ENCODE results near the gene ALOX12B.
"Not testable (repeated sequence)": the region's sequence is repeated elsewhere in the genome, so short reads cannot be mapped to it uniquely, and the experiment has no call there.

Gene ALOX12B

GRCh38 chr17:8048736-8049135, 38.8 kb downstream of the ALOX12B start:
- H3K27ac ChIP-seq: no peak overlapping the region
- DNase-seq (ENCODE audit: low read depth, low spot score): no peak

GRCh38 chr17:8048236-8048635, 39.3 kb downstream of the ALOX12B start:
- no peak overlapping the region for H3K27ac ChIP-seq
- no peak for DNase-seq (ENCODE audit: low read depth, low spot score)

- no peak overlapping the region for H3K27ac ChIP-seq
These were observed 39.8 kb downstream of the ALOX12B start for GRCh38 chr17:8047769-8048110.

GRCh38 chr17:8046929-8047768, 40.4 kb downstream of the ALOX12B start:
- no peak overlapping the region for H3K27ac ChIP-seq
- no peak for DNase-seq (ENCODE audit: low read depth, low spot score)

More at GRCh38 chr17:8047769-8048110, 39.8 kb downstream of the ALOX12B start:
- DNase-seq (ENCODE audit: low read depth, low spot score): no peak

GRCh38 chr17:8046306-8046928, 41.1 kb downstream of the ALOX12B start:
- no peak overlapping the region for H3K27ac ChIP-seq
- DNase-seq (ENCODE audit: low read depth, low spot score): no peak

- DNase-seq (ENCODE audit: low read depth, low spot score): no peak
- no peak overlapping the region for H3K27ac ChIP-seq
These were observed 42.4 kb downstream of the ALOX12B start for GRCh38 chr17:8044819-8045810.

- no peak overlapping the region for H3K27ac ChIP-seq
- no peak for DNase-seq (ENCODE audit: low read depth, low spot score)
These were observed 45.5 kb downstream of the ALOX12B start for GRCh38 chr17:8041979-8042378.

- DNase-seq (ENCODE audit: low read depth, low spot score): peak; percentile 41
- peak overlapping the region; percentile 76 for H3K27ac ChIP-seq
These were observed 46.1 kb downstream of the ALOX12B start for GRCh38 chr17:8041249-8041928.

- DNase-seq (ENCODE audit: low read depth, low spot score): no peak
- H3K27ac ChIP-seq: peak overlapping the region; percentile 76
These were observed 47.8 kb downstream of the ALOX12B start for GRCh38 chr17:8039611-8040168.

- peak within 1 kb of the TSS; percentile 76 for H3K27ac ChIP-seq
- no peak for DNase-seq (ENCODE audit: low read depth, low spot score)
These were observed 48.4 kb downstream of the ALOX12B start, which contains the start of gene ALOX15B for GRCh38 chr17:8038954-8039610. Gene ALOX15B, plus strand, starts transcription at chr17:8039059. Its CDS starts 97 bp downstream, at chr17:8039156.

GRCh38 chr17:8032442-8032841, 55.1 kb downstream of the ALOX12B start:
- DNase-seq (ENCODE audit: low read depth, low spot score): no peak
- no peak overlapping the region for H3K27ac ChIP-seq

- DNase-seq (ENCODE audit: low read depth, low spot score): no peak
- no peak overlapping the region for H3K27ac ChIP-seq
These were observed 55.6 kb downstream of the ALOX12B start for GRCh38 chr17:8031950-8032349.

- no peak overlapping the region for H3K27ac ChIP-seq
- no peak for DNase-seq (ENCODE audit: low read depth, low spot score)
These were observed 56.3 kb downstream of the ALOX12B start for GRCh38 chr17:8031261-8031661.

- H3K27ac ChIP-seq: peak overlapping the region; percentile 51
- DNase-seq (ENCODE audit: low read depth, low spot score): peak; percentile 44
These were observed 58.4 kb downstream of the ALOX12B start for GRCh38 chr17:8029121-8029520.

GRCh38 chr17:8025176-8025911, 62.2 kb downstream of the ALOX12B start:
- no peak for DNase-seq (ENCODE audit: low read depth, low spot score)

GRCh38 chr17:8024161-8024560, 63.4 kb downstream of the ALOX12B start:
- H3K27ac ChIP-seq; DNase-seq (ENCODE audit: low read depth, low spot score): not testable (repeated sequence)

More at GRCh38 chr17:8025176-8025911, 62.2 kb downstream of the ALOX12B start:
- no peak overlapping the region for H3K27ac ChIP-seq
